H1 (cell line): ENCODE results near the gene FAM161A. TPM values are rescaled to one million over a fixed set of nuclear protein-coding genes. Genes with fewer than 3 reads are reported as not detected.

Source experiments
- CTCF ChIA-PET: fragments of 300-600 bp; sonication (Branson Sonifier 250); formaldehyde crosslinking; loops from one replicate; lab custom pipeline; 2021; ENCODE audit not compliant: partially characterized antibody; lab: Charles Lee
- POLR2A ChIA-PET: fragments of 300-600 bp; sonication (Branson Sonifier 250); formaldehyde crosslinking; loops from one replicate; lab custom pipeline; 2021; ENCODE audit warnings: inconsistent platforms; ENCODE audit not compliant: partially characterized antibody; lab: Charles Lee
- DNase-seq, 2 experiments: peaks; one replicate each; pipeline versions ENCODE4 v3.0.0 to v3.0.0-alpha.2; 2010 to 2022; ENCODE audit warnings: low spot score in 2 of 2, low read depth in 1 of 2, mixed read lengths in 1 of 2
- FAIRE-seq: peaks from 2 replicates; lab custom pipeline; 2011; peaks lifted over from hg19 to GRCh38; lab: Jason Lieb, UNC
- H2AFZ ChIP-seq: 2 replicates; pipeline ENCODE4 v1.8.1; 2012; ENCODE audit warnings: low read length, inconsistent platforms
- H2AK5ac ChIP-seq: 2 replicates; pipeline ENCODE4 v1.6.1; 2013; ENCODE audit warnings: low read depth, low read length
- H2BK120ac ChIP-seq: replicated peaks from 2 replicates; pipeline ENCODE3; 2013; ENCODE audit warnings: low read depth, low read length, inconsistent platforms
- H2BK12ac ChIP-seq: 2 replicates; pipeline ENCODE4 v1.6.1; 2013; ENCODE audit warnings: low read depth, low read length
- H2BK15ac ChIP-seq: 2 replicates; pipeline ENCODE4 v1.6.1; 2013; ENCODE audit warnings: low read length
- H2BK20ac ChIP-seq: 2 replicates; pipeline ENCODE4 v1.6.1; 2013; ENCODE audit warnings: low read length
- H2BK5ac ChIP-seq: 2 replicates; pipeline ENCODE4 v1.6.1; 2013; ENCODE audit warnings: low read depth, low read length
- H3K14ac ChIP-seq: 2 replicates; pipeline ENCODE4 v1.6.1; 2013; ENCODE audit warnings: inconsistent platforms; ENCODE audit not compliant: insufficient read length
- H3K18ac ChIP-seq: 2 replicates; pipeline ENCODE4 v1.6.1; 2013; ENCODE audit warnings: low read length; ENCODE audit errors: extremely low read depth
- H3K23ac ChIP-seq: 2 replicates; pipeline ENCODE4 v1.6.1; 2013; ENCODE audit warnings: inconsistent platforms; ENCODE audit not compliant: insufficient read length
- H3K23me2 ChIP-seq: 2 replicates; pipeline ENCODE4 v1.6.1; 2013; ENCODE audit warnings: low read depth, low read length
- H3K27ac ChIP-seq: 2 replicates; pipeline ENCODE4 v1.6.1; 2011; ENCODE audit warnings: low read depth, low read length, inconsistent platforms
- H3K27me3 ChIP-seq, 4 experiments: replicated peaks in 1 of 4; 1 replicate in 1 of 4; 2 replicates in 3 of 4; pipeline versions ENCODE4 v1.6.1 to v1.8.1; 2011 to 2013; ENCODE audit warnings: low read length in 3 of 4, mild to moderate bottlenecking in 3 of 4, inconsistent platforms in 2 of 4, mixed read lengths in 2 of 4, moderate library complexity in 1 of 4; ENCODE audit not compliant: control insufficient read depth in 3 of 4, insufficient read depth in 3 of 4; ENCODE audit errors: extremely low read depth in 1 of 4
- H3K36me3 ChIP-seq, 4 experiments: 2 replicates each; pipeline versions ENCODE4 v1.6.1 to v1.8.1; 2011 to 2013; ENCODE audit warnings: mild to moderate bottlenecking in 4 of 4, low read length in 3 of 4, moderate library complexity in 2 of 4, control low read depth in 1 of 4, inconsistent platforms in 1 of 4; ENCODE audit not compliant: insufficient read depth in 4 of 4, control insufficient read depth in 2 of 4
- H3K4ac ChIP-seq: replicated peaks from 2 replicates; pipeline ENCODE3; 2013; ENCODE audit warnings: low read length, low read depth, mixed read lengths, inconsistent platforms; ENCODE audit not compliant: insufficient read length
- H3K4me1 ChIP-seq, 4 experiments: replicated peaks in 1 of 4; 1 replicate in 1 of 4; 2 replicates in 3 of 4; pipeline versions ENCODE4 v1.6.1 to v1.8.1; 2011 to 2013; ENCODE audit warnings: low read length in 3 of 4, inconsistent platforms in 2 of 4, mixed read lengths in 1 of 4; ENCODE audit not compliant: insufficient read depth in 4 of 4, control insufficient read depth in 3 of 4
- H3K4me2 ChIP-seq, 2 experiments: 2 replicates each; pipeline versions ENCODE4 v1.6.1 to v1.8.1; 2011 to 2013; ENCODE audit warnings: low read depth in 2 of 2, low read length in 2 of 2, control low read depth in 1 of 2, inconsistent platforms in 1 of 2, mild to moderate bottlenecking in 1 of 2; ENCODE audit not compliant: insufficient read depth in 1 of 2
- H3K4me3 ChIP-seq, 4 experiments: fragments of 200-600, 300-600 bp in 1 of 4; sonication (generic), shearing (Covaris generic), sonication (Bioruptor Twin) in 1 of 4; 2 replicates each; pipeline versions ENCODE4 v1.5.1 to v1.8.1; 2011 to 2016; ENCODE audit warnings: low read length in 4 of 4, low read depth in 3 of 4, control low read depth in 2 of 4, inconsistent platforms in 2 of 4, mild to moderate bottlenecking in 2 of 4, mixed read lengths in 1 of 4, moderate library complexity in 1 of 4; ENCODE audit not compliant: insufficient read depth in 2 of 4; ENCODE audit errors: extremely low read depth in 1 of 4
- H3K56ac ChIP-seq: replicated peaks from 2 replicates; pipeline ENCODE3; 2013; ENCODE audit warnings: low read depth, mild to moderate bottlenecking, mixed read lengths, low read length, inconsistent platforms; ENCODE audit not compliant: insufficient read length
- H3K79me1 ChIP-seq: 2 replicates; pipeline ENCODE4 v1.6.1; 2013; ENCODE audit warnings: low read depth, low read length, control low read depth
- H3K79me2 ChIP-seq, 2 experiments: 2 replicates each; pipeline versions ENCODE4 v1.6.1 to v1.8.1; 2012 to 2013; ENCODE audit warnings: low read length in 2 of 2, mild to moderate bottlenecking in 2 of 2, inconsistent platforms in 1 of 2; ENCODE audit not compliant: insufficient read depth in 2 of 2, control insufficient read depth in 1 of 2
- H3K9ac ChIP-seq, 4 experiments: replicated peaks in 1 of 4; 1 replicate in 1 of 4; 2 replicates in 3 of 4; pipeline versions ENCODE4 v1.6.1 to v1.8.1; 2011 to 2013; ENCODE audit warnings: low read depth in 3 of 4, low read length in 3 of 4, control low read depth in 2 of 4, mild to moderate bottlenecking in 2 of 4, moderate library complexity in 2 of 4, inconsistent platforms in 1 of 4; ENCODE audit errors: extremely low read depth in 1 of 4
- H3K9me3 ChIP-seq, 2 experiments: 2 replicates each; pipeline versions ENCODE4 v1.6.1 to v1.8.1; 2012 to 2013; ENCODE audit warnings: mild to moderate bottlenecking in 2 of 2, moderate library complexity in 2 of 2, control low read depth in 1 of 2, inconsistent platforms in 1 of 2, low read depth in 1 of 2, low read length in 1 of 2, mixed read lengths in 1 of 2; ENCODE audit not compliant: insufficient read depth in 2 of 2
- H4K20me1 ChIP-seq, 2 experiments: replicated peaks in 1 of 2; 2 replicates each; pipeline versions ENCODE3 to v1.8.1; 2011 to 2013; ENCODE audit warnings: inconsistent platforms in 2 of 2, low read length in 2 of 2, mild to moderate bottlenecking in 1 of 2; ENCODE audit not compliant: insufficient read depth in 2 of 2, control insufficient read depth in 1 of 2
- H4K5ac ChIP-seq: 2 replicates; pipeline ENCODE4 v1.6.1; 2013; ENCODE audit warnings: low read length, low read depth, mixed read lengths, inconsistent platforms; ENCODE audit not compliant: insufficient read length
- H4K8ac ChIP-seq: 2 replicates; pipeline ENCODE4 v1.8.0; 2013; ENCODE audit warnings: mild to moderate bottlenecking, moderate library complexity, low read length, inconsistent platforms; ENCODE audit not compliant: insufficient read depth; ENCODE audit errors: extremely low read depth
- H4K91ac ChIP-seq: replicated peaks from 2 replicates; pipeline ENCODE3; 2013; ENCODE audit warnings: low read length, mixed read lengths, inconsistent platforms; ENCODE audit not compliant: insufficient read length
- ATF2 ChIP-seq: IDR thresholded peaks from 2 replicates; pipeline ENCODE4 v1.6.1; 2012; ENCODE audit warnings: low read length, inconsistent platforms
- CREB1 ChIP-seq: IDR thresholded peaks from 2 replicates; pipeline ENCODE4 v1.6.1; 2012; ENCODE audit warnings: inconsistent platforms
- CTBP2 ChIP-seq: IDR thresholded peaks from 2 replicates; pipeline ENCODE4 v1.7.0; 2011; ENCODE audit warnings: borderline replicate concordance, mild to moderate bottlenecking, moderate library complexity, mixed read lengths, low read length; ENCODE audit not compliant: insufficient read depth, insufficient read length
- HDAC2 ChIP-seq, 2 experiments: fragments of 300-600 bp in 1 of 2; sonication (generic) in 1 of 2; IDR thresholded peaks; 2 replicates each; pipeline ENCODE4 v1.6.1; 2011 to 2012; ENCODE audit warnings: low read depth in 2 of 2, low read length in 2 of 2, mild to moderate bottlenecking in 2 of 2, moderate library complexity in 2 of 2, borderline replicate concordance in 1 of 2, inconsistent platforms in 1 of 2
- RXRA ChIP-seq: IDR thresholded peaks from 2 replicates; pipeline ENCODE4 v1.6.1; 2011; ENCODE audit warnings: low read depth, mild to moderate bottlenecking, low read length, moderate library complexity; ENCODE audit not compliant: insufficient read depth
- SAP30 ChIP-seq: fragments of 300-600 bp; sonication (generic); IDR thresholded peaks from 2 replicates; pipeline ENCODE4 v1.7.1; 2012; ENCODE audit warnings: low read length, moderate library complexity, mild to moderate bottlenecking, inconsistent platforms; ENCODE audit not compliant: insufficient read depth, insufficient replicate concordance
- SIX5 ChIP-seq: IDR thresholded peaks from 2 replicates; pipeline ENCODE4 v1.6.1; 2011; ENCODE audit warnings: mild to moderate bottlenecking, low read depth, low read length
- TEAD4 ChIP-seq: IDR thresholded peaks from 2 replicates; pipeline ENCODE4 v1.6.1; 2012; ENCODE audit warnings: low read depth, low read length, inconsistent platforms, mixed read lengths
- USF2 ChIP-seq: IDR thresholded peaks from 2 replicates; pipeline ENCODE4 v1.6.1; 2011; ENCODE audit warnings: low read length, improper control_type of control experiment
- WGBS, 2 experiments: shearing (Covaris generic) in 1 of 2; methylation state at CpG; one replicate each; pipeline versions ENCODE4 v1.1.6 to v1.1.7; 2013 to 2015; ENCODE audit warnings: low lambda C conversion rate in 2 of 2, mixed read lengths in 2 of 2, inconsistent platforms in 1 of 2, low coverage in 1 of 2, missing lambda C conversion rate in 1 of 2; ENCODE audit not compliant: insufficient replicate concordance in 2 of 2, insufficient coverage in 1 of 2, insufficient read length in 1 of 2; ENCODE audit errors: extremely low coverage in 1 of 2, missing lambda C conversion rate in 1 of 2; 5-methylcytosine and 5-hydroxymethylcytosine counted together
- polyA plus RNA-seq, 7 experiments: library from polyadenylated mRNA; depleted of rRNA in 3 of 7; stranded (reverse) in 5 of 7; unstranded in 2 of 7; fragments of >200 nt in 5 of 7; fragments of 200-250 nt in 2 of 7; gene quantifications; 1 replicate in 5 of 7; 2 replicates in 1 of 7; 4 replicates in 1 of 7; pipeline versions ENCODE4 v1.2.1 to v1.2.3, GENCODE V29; 2011 to 2013; ENCODE audit warnings: missing spikeins in 2 of 7, mixed read lengths in 2 of 7
- total RNA-seq: library from RNA; stranded (reverse); fragmentation: NEBNext Ultra II Directional; extraction: Animal tissue kit (Norgen Biotek cat#: 25700); gene quantifications from 2 replicates; pipeline ENCODE4 v1.2.1, GENCODE V29; 2021

The FAM161A gene
- total and polyA plus RNA-seq, 2 of the 8 experiments (the other 6 are each of a cell fraction or from before 2014, with no cell fraction given): 1.6 to 9.7 TPM

- Histone ChIP-seq H3K4me2 (no peak overlapping the region), H2BK15ac (no peak overlapping the region), H2AFZ (0 out of 2 replicates have a peak overlapping the region, but pooled peaks have one; percentile 8), H3K18ac (no peak overlapping the region), H3K4me1 (no peaks in the 10 kb centered on the region), H4K8ac (no peak overlapping the region), H4K5ac (no peak overlapping the region), H4K91ac (no peak overlapping the region), H2BK20ac (no peak overlapping the region), H4K20me1 (no peaks in the 10 kb centered on the region), H3K36me3 (no peaks in the 10 kb centered on the region), H3K56ac (no peak overlapping the region), H2AK5ac (no peak overlapping the region), H3K9ac (no peak overlapping the region), H3K27me3 (no peaks in the 10 kb centered on the region), H3K23ac (no peak overlapping the region), H3K4me3 (no peak overlapping the region), H2BK12ac (no peak overlapping the region), H3K9me3 (no peaks in the 10 kb centered on the region), H3K79me1 (no peaks in the 10 kb centered on the region), H3K4ac (no peak overlapping the region), H3K79me2 (no peaks in the 10 kb centered on the region), H3K27ac (no peak overlapping the region), H3K23me2 (no peaks in the 10 kb centered on the region), H2BK120ac (no peak overlapping the region), H2BK5ac (no peak overlapping the region), H3K14ac (no peak overlapping the region)
- DNase-seq: no peak
- POLR2A ChIA-PET: interaction anchor here (0.6 kb wide), 1 partner anchor 79 kb away, joined by 3 read pairs; no protein-coding TSS in a partner anchor
- CTCF ChIA-PET: interaction anchor here (1.2 kb wide), 1 partner anchor 52 kb away, joined by 3 read pairs; no protein-coding TSS in a partner anchor
- 90% methylated on average over 4 of the region's 4 CpGs; no CpG with 5 or more reads in 1 of the 2 experiments for WGBS, 2 experiments
- FAIRE-seq: no peak
- TF ChIP-seq ATF2: no peak
- no peak for TF ChIP-seq CREB1
- no peak for TF ChIP-seq RXRA
- no peak for TF ChIP-seq HDAC2 (IDR thresholded peaks at IDR 0.05; ENCODE audit: borderline replicate concordance in 1 of 2, low read depth in 2 of 2, low read length in 2 of 2)
- no peak for TF ChIP-seq TEAD4
- no peak for TF ChIP-seq SAP30
- no peak for TF ChIP-seq CTBP2
- no peak for TF ChIP-seq USF2
- TF ChIP-seq SIX5: no peak
Observed at GRCh38 chr2:61787941-61788563, 65.8 kb downstream of the FAM161A start.
